Uterus (tissue), 2 donors: Measurements from ENCODE around the gene PRR5L.

Experiments used
- CTCF ChIP-seq, 4 experiments: fragments of 200-600 bp in 2 of 4; fragments of 450-650 bp in 2 of 4; sonication (generic) in 2 of 4; IDR thresholded peaks; one replicate each; pipeline ENCODE4 v1.5.1; 2016 to 2019; ENCODE audit warnings: antibody characterized with exemption in 4 of 4, mild to moderate bottlenecking in 2 of 4, moderate library complexity in 1 of 4
- POLR2A ChIP-seq, 2 donors: fragments of 450-650 bp; IDR thresholded peaks; one replicate each; pipeline ENCODE4 v1.6.1; 2016; ENCODE audit warnings: antibody characterized with exemption in 2 of 2, mild to moderate bottlenecking in 1 of 2, moderate library complexity in 1 of 2

DNA sequence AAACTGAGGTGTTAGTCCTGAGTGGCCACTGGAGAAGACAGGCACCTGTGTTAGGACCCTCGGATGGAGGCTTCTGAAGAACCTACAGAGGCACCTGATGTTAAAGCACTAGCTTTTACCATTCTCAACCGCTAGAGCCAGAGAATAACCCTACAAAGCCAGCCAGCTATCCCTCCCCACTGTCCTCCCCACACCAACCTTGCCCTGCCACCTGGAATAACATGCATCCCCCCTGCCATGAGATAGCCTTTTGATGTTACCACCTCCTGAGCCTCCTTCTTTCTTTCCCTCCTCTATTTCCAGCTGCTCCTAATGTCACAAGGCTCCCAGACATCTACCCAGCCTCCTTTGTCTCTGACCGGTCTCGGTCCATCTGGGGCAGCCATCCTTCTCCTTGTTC, 35.0 kb upstream of the PRR5L start:
- TF ChIP-seq CTCF (IDR thresholded peaks at IDR 0.05), result no peak
- TF ChIP-seq POLR2A (IDR thresholded peaks at IDR 0.05), result no peak
